Chondrocyte (in vitro differentiated cells): ENCODE measurements around the gene RNF111. TPM values are rescaled to one million over a fixed set of nuclear protein-coding genes. Genes with fewer than 3 reads are reported as not detected.

Experiments used
- DNase-seq: peaks from one replicate; pipeline ENCODE4 v3.0.0; 2021; ENCODE audit warnings: mixed read lengths, low spot score
- H3K27ac Mint-ChIP-seq: one replicate; pipeline ENCODE4 v1.8.0; 2021; ENCODE audit warnings: mild to moderate bottlenecking, moderate library complexity, mixed read lengths; ENCODE audit not compliant: unreplicated experiment
- H3K27me3 Mint-ChIP-seq: 2 replicates; pipeline ENCODE4 v1.8.0; 2021; ENCODE audit warnings: low read depth, mixed read lengths
- H3K36me3 Mint-ChIP-seq: 2 replicates; pipeline ENCODE4 v1.8.0; 2021; ENCODE audit warnings: low read depth, mixed read lengths
- H3K4me1 Mint-ChIP-seq: 2 replicates; pipeline ENCODE4 v1.8.0; 2021; ENCODE audit warnings: low read depth, mild to moderate bottlenecking, mixed read lengths
- H3K4me3 Mint-ChIP-seq: one replicate; pipeline ENCODE4 v1.8.0; 2021; ENCODE audit warnings: mild to moderate bottlenecking, moderate library complexity, mixed read lengths; ENCODE audit not compliant: unreplicated experiment
- H3K9me3 Mint-ChIP-seq: 2 replicates; pipeline ENCODE4 v1.8.0; 2021; ENCODE audit warnings: low read depth, mixed read lengths
- total RNA-seq: library from RNA; stranded (reverse); gene quantifications from 3 replicates; pipeline ENCODE4 v1.2.1, GENCODE V29; 2021
- TF ChIP-seq, protein P1 (sequence below): fragments of 200-600 bp; sonication (generic); IDR thresholded peaks from 2 replicates; pipeline ENCODE4 v1.5.0; 2021; ENCODE audit warnings: antibody characterized with exemption, mild to moderate bottlenecking, moderate library complexity

Gene RNF111
- total RNA-seq, 1 donor from 2014 or later, result 27.1 TPM

DNA sequence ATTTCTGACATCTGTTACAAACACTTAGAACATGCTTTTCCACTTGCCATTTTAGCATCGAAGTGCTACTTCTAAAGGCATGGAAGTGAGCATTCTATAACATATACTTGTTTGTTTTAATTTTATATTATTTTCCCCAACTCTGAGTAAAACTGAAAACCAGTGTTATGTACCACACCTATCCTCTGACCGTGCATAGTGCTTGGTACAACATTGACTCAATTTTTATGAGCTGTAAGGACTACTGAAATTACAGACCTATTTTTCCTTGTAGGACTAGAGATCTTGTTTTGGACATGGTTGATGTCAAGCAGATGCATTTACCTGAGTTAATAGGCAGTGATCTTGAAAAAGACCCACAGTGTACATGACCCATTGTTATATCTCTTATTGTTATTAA lies 66.0 kb downstream of the RNF111 start:
- TF ChIP-seq, protein P1, sequence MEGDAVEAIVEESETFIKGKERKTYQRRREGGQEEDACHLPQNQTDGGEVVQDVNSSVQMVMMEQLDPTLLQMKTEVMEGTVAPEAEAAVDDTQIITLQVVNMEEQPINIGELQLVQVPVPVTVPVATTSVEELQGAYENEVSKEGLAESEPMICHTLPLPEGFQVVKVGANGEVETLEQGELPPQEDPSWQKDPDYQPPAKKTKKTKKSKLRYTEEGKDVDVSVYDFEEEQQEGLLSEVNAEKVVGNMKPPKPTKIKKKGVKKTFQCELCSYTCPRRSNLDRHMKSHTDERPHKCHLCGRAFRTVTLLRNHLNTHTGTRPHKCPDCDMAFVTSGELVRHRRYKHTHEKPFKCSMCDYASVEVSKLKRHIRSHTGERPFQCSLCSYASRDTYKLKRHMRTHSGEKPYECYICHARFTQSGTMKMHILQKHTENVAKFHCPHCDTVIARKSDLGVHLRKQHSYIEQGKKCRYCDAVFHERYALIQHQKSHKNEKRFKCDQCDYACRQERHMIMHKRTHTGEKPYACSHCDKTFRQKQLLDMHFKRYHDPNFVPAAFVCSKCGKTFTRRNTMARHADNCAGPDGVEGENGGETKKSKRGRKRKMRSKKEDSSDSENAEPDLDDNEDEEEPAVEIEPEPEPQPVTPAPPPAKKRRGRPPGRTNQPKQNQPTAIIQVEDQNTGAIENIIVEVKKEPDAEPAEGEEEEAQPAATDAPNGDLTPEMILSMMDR, result no peak
- no peak for DNase-seq
- no peaks in the 10 kb centered on the region for H3K27me3 Mint-ChIP-seq

DNA sequence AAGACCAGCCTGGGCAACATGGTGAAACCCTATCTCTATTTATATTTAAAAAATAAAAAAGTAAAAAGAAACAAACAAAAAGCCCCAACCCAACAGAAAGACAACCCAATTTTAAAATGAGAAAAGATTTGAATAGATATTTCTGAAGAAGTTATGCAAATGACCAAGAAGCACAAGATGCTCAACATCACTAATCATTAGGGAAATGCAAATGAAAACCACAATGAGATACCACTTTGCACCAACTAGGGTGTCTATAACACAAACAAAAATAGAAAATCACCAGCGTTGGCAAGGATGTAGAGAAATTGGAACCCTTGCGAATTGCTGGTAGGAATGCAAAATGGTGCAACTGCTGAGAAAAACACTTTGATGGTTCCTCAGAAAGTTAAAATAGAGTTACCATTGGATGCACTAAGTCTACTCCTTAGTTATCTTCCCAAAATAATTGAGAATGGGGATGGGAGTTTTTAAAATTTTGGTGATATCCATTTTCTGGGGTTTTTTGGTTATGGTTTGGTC lies 71.7 kb downstream of the RNF111 start:
- Mint-ChIP-seq H3K27ac (no peak overlapping the region), H3K36me3 (peaks cover 25% of the 10 kb centered on the region), H3K4me3 (no peak overlapping the region), H3K4me1 (no peaks in the 10 kb centered on the region), H3K27me3 (no peaks in the 10 kb centered on the region), H3K9me3 (no peaks in the 10 kb centered on the region)
- TF ChIP-seq, protein P1, result no peak
- DNase-seq, result no peak

More for the DNA sequence above, 66.0 kb downstream of the RNF111 start:
- Mint-ChIP-seq H3K36me3 (peaks cover 12% of the 10 kb centered on the region), H3K4me1 (no peaks in the 10 kb centered on the region), H3K27ac (no peak overlapping the region), H3K9me3 (no peaks in the 10 kb centered on the region), H3K4me3 (no peak overlapping the region)

DNA sequence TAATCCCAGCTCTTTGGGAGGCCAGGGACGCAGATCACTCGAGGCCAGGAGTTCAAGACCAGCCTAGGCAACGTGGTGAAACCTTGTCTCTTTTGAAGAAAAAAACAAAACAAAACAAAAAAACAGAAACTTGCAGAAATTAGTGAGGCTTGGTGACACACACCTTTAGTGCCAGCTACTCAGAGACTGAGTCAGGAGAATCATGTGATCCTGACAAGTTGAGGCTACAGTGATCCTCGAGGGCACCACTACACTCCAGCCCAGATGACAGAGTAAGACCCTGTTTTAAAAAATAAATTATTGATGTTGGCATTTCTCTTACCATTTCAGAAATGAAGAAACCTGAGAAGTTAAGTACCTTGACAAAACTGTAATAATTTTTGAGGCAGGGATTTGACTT lies 72.9 kb downstream of the RNF111 start:
- Mint-ChIP-seq H3K4me1 (no peaks in the 10 kb centered on the region), H3K27ac (no peak overlapping the region), H3K9me3 (no peaks in the 10 kb centered on the region), H3K27me3 (no peaks in the 10 kb centered on the region), H3K4me3 (no peak overlapping the region), H3K36me3 (peaks cover 22% of the 10 kb centered on the region)
- TF ChIP-seq, protein P1, result no peak
- no peak for DNase-seq

DNA sequence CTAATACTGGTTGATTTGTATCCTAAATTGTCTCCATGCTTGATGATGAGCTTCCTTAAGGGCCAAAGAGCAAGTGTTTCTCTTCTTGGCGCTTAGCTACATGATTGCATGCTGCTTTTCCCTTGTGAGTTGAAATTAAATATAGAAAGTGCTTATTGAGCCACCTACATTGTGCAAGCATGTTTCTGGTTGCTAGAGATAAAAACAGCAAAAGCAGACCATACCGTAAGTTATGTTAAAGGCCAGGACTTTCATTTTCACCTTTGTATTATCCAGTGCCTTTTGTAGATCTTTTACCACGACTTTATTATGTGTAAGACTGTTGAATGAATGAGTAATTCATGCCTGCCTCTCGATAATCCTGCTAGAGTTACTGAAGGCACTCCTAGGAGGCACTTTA lies 75.6 kb downstream of the RNF111 start:
- no peak overlapping the region for H3K4me3 Mint-ChIP-seq
- H3K36me3 Mint-ChIP-seq, result peaks cover 32% of the 10 kb centered on the region
- H3K4me1 Mint-ChIP-seq, result no peaks in the 10 kb centered on the region
- H3K27ac Mint-ChIP-seq, result no peak overlapping the region
- H3K9me3 Mint-ChIP-seq, result no peaks in the 10 kb centered on the region
- TF ChIP-seq, protein P1, result no peak
- no peaks in the 10 kb centered on the region for H3K27me3 Mint-ChIP-seq
- DNase-seq, result no peak

DNA sequence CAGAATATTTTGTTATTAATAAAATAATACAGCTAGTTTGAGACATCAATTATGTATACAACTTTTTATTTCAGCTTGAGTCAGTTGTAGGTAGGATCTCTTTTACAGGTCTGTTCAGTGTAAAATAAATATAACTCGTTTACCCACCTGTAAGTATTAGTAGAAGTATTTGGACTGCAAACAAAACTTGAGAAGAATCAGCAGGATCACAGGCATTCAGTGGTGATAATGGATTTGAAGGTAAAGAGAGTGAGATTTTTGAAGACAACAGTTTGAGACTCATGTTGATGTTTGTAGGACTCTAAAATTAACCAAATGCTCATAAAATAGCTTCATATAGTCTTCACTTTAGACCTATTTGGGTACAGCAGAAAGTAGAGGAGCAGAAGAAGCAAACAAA lies 82.0 kb downstream of the RNF111 start:
- TF ChIP-seq, protein P1, result no peak
- Mint-ChIP-seq H3K4me1 (no peaks in the 10 kb centered on the region), H3K4me3 (no peak overlapping the region), H3K9me3 (peaks cover 11% of the 10 kb centered on the region), H3K27me3 (no peaks in the 10 kb centered on the region), H3K36me3 (peaks cover 36% of the 10 kb centered on the region), H3K27ac (no peak overlapping the region)
- DNase-seq, result no peak
